Measurements from ENCODE around the gene TP53I11. TPM values are rescaled to one million over a fixed set of nuclear protein-coding genes. Genes with fewer than 3 reads are reported as not detected.

TP53I11 gene
- total RNA-seq, 2 donors from 2014 or later, result 21.8 to 91.0 TPM

DNA sequence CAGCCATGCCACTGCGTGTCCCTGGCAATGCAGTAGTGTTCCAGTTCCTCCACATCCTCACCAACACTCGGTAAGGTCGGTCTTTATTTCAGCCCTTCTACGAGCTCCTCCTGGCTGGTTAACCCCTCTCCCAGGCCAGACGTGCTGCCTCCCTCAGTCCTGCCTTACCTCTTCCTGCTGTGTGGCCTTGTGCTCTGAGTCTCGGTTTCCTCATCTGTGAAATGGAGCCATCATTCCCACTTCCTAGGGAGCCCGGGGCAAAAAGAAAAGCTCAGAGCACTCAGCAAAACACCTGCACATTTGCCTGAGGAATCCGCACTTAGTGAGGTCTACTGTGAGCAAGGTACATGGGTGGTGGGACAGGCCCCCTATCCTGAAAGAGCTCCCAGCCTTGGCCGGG, 9.8 kb downstream of the TP53I11 start:
- intact Hi-C loops (cut with DNase I), result no loop called here
- Histone ChIP-seq H3K36me3 (replicated peaks in 1 of 2; ENCODE audit: insufficient read depth in 1 of 2, low read depth in 2 of 2) (no peaks in the 10 kb centered on the region), H3K27ac (no peak overlapping the region), H3K4me3 (no peak overlapping the region), H3K4me1 (peaks cover 26% of the 10 kb centered on the region), H3K27me3 (no peaks in the 10 kb centered on the region), H3K9me3 (no peaks in the 10 kb centered on the region)
- no peak for TF ChIP-seq POLR2A (IDR thresholded peaks at IDR 0.05)
- 94 to 96% methylated on average over 9 of the region's 9 CpGs for WGBS, 2 donors
- DNase-seq (no peak), ATAC-seq (no peak)

DNA sequence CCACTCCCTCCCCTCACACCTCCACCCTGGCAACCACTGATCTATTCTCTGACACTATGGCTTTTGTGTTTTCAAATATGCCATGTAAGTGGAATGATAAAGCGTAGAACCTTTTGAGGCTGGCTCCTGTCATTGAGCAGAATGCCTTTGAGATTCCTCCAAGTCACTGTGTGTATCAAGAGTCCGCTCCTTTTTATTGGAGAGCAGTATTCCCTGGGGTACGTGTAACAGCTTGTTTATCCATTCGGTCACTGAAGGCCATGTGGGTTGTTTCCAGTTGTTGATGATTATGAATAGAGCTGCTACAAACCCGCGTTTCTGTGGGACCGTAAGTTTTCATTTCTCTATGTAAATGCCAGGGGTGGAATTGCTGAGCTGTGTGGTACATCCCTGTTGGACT, 10.3 kb downstream of the TP53I11 start:
- no peaks in the 10 kb centered on the region for H3K36me3 ChIP-seq (replicated peaks in 1 of 2; ENCODE audit: insufficient read depth in 1 of 2, low read depth in 2 of 2)
- H3K4me3 ChIP-seq, result no peak overlapping the region
- ATAC-seq (no peak), DNase-seq (no peak)
- no peak for TF ChIP-seq POLR2A (IDR thresholded peaks at IDR 0.05)
- TF ChIP-seq, protein P1, sequence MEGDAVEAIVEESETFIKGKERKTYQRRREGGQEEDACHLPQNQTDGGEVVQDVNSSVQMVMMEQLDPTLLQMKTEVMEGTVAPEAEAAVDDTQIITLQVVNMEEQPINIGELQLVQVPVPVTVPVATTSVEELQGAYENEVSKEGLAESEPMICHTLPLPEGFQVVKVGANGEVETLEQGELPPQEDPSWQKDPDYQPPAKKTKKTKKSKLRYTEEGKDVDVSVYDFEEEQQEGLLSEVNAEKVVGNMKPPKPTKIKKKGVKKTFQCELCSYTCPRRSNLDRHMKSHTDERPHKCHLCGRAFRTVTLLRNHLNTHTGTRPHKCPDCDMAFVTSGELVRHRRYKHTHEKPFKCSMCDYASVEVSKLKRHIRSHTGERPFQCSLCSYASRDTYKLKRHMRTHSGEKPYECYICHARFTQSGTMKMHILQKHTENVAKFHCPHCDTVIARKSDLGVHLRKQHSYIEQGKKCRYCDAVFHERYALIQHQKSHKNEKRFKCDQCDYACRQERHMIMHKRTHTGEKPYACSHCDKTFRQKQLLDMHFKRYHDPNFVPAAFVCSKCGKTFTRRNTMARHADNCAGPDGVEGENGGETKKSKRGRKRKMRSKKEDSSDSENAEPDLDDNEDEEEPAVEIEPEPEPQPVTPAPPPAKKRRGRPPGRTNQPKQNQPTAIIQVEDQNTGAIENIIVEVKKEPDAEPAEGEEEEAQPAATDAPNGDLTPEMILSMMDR (IDR thresholded peaks at IDR 0.05), result no peak
- intact Hi-C loops (cut with DNase I), result no loop called here
- no peak overlapping the region for H3K27ac ChIP-seq
- peaks cover 26% of the 10 kb centered on the region for H3K4me1 ChIP-seq
- no peaks in the 10 kb centered on the region for H3K9me3 ChIP-seq
- no peaks in the 10 kb centered on the region for H3K27me3 ChIP-seq
- 63 to 72% methylated on average over 7 of the region's 7 CpGs for WGBS, 2 donors

GRCh38 chr11:44939673-44940395, 10.8 kb downstream of the TP53I11 start:
- intact Hi-C loops (cut with DNase I), result no loop called here
- no peaks in the 10 kb centered on the region for H3K27me3 ChIP-seq
- 73 to 89% methylated on average over 21 to 22 of the region's 22 CpGs for WGBS, 2 donors
- H3K4me3 ChIP-seq, result no peak overlapping the region
- H3K36me3 ChIP-seq (replicated peaks in 1 of 2; ENCODE audit: insufficient read depth in 1 of 2, low read depth in 2 of 2), result no peaks in the 10 kb centered on the region
- H3K9me3 ChIP-seq, result no peaks in the 10 kb centered on the region
- no peak for DNase-seq
- no peak for ATAC-seq
- peaks cover 25% of the 10 kb centered on the region for H3K4me1 ChIP-seq
- no peak overlapping the region for H3K27ac ChIP-seq
- TF ChIP-seq, protein P1 (IDR thresholded peaks at IDR 0.05), result no peak
- no peak for TF ChIP-seq POLR2A (IDR thresholded peaks at IDR 0.05)

- ATAC-seq, result no peak
- Histone ChIP-seq H3K27ac (no peak overlapping the region), H3K4me1 (peaks cover 8% of the 10 kb centered on the region), H3K27me3 (no peaks in the 10 kb centered on the region), H3K36me3 (replicated peaks in 1 of 2; ENCODE audit: insufficient read depth in 1 of 2, low read depth in 2 of 2) (no peaks in the 10 kb centered on the region), H3K9me3 (no peaks in the 10 kb centered on the region), H3K4me3 (no peak overlapping the region)
- TF ChIP-seq, protein P1 (IDR thresholded peaks at IDR 0.05), result no peak
- TF ChIP-seq POLR2A (IDR thresholded peaks at IDR 0.05), result no peak
- 89 to 92% methylated on average over 5 to 16 of the region's 19 CpGs for WGBS, 2 donors
- intact Hi-C loops (cut with DNase I), result no loop called here
- DNase-seq, result no peak
Measured at GRCh38 chr11:44938066-44938691, 12.5 kb downstream of the TP53I11 start.

DNA sequence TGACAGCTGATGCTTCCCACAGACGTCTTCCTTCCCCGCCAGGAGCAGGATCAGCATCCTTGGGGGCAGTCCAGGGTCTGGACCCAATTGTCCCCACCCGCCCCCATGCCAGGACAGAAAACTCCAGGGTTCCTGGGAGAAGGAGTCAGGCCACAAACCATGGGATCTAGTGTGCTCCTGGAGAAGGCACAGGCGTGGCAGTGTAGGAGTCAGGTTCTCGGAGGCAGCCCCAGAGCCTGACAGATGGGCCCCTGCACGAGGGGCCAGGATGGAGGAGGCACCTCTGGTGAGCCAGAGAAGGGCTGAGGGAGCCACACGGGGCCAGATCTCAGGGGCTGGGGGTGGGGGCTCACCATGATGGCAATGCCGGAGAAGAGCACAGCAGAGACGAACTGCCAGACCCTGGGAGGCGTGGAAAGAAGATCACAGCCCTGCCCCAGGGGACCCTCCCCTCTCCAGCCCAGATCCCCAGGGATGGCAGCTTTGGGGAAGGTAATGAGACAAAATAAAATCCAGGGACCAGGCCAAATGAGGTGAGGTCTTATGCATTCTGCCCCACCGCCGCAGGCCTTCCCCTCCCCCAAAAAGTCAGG, 13.6 kb downstream of the TP53I11 start:
- 83 to 87% methylated on average over 9 to 12 of the region's 12 CpGs for WGBS, 2 donors
- Histone ChIP-seq H3K36me3 (replicated peaks in 1 of 2; ENCODE audit: insufficient read depth in 1 of 2, low read depth in 2 of 2) (no peaks in the 10 kb centered on the region), H3K9me3 (no peaks in the 10 kb centered on the region), H3K4me1 (no peaks in the 10 kb centered on the region), H3K4me3 (no peak overlapping the region), H3K27ac (no peak overlapping the region), H3K27me3 (no peaks in the 10 kb centered on the region)
- intact Hi-C loops (cut with DNase I), result loop anchor here (2.0 kb wide), 1 partner anchor 168 kb away; no protein-coding TSS in a partner anchor
- DNase-seq (no peak), ATAC-seq (no peak)
- TF ChIP-seq, protein P1 (IDR thresholded peaks at IDR 0.05), result no peak
- no peak for TF ChIP-seq POLR2A (IDR thresholded peaks at IDR 0.05)

All from body of pancreas (tissue), 4 donors.